Mammary epithelial cell (primary cell): Measurements from ENCODE around the gene FBLIM1.

Experiments used
- EZH2 ChIP-seq: IDR thresholded peaks from 2 replicates; pipeline ENCODE4 v1.6.1; 2012; ENCODE audit warnings: low read length, inconsistent platforms, borderline replicate concordance
- TF ChIP-seq, protein P1 (sequence below), 2 donors: IDR thresholded peaks in 1 of 2; conservative IDR thresholded peaks in 1 of 2; 2 replicates each; pipeline ENCODE4 v1.5.1; 2011 to 2012; ENCODE audit warnings: inconsistent platforms in 2 of 2, low read length in 2 of 2, mild to moderate bottlenecking in 2 of 2, control low read depth in 1 of 2, low read depth in 1 of 2; ENCODE audit not compliant: insufficient read depth in 1 of 2; ENCODE audit errors: extremely low read depth in 1 of 2

DNA sequence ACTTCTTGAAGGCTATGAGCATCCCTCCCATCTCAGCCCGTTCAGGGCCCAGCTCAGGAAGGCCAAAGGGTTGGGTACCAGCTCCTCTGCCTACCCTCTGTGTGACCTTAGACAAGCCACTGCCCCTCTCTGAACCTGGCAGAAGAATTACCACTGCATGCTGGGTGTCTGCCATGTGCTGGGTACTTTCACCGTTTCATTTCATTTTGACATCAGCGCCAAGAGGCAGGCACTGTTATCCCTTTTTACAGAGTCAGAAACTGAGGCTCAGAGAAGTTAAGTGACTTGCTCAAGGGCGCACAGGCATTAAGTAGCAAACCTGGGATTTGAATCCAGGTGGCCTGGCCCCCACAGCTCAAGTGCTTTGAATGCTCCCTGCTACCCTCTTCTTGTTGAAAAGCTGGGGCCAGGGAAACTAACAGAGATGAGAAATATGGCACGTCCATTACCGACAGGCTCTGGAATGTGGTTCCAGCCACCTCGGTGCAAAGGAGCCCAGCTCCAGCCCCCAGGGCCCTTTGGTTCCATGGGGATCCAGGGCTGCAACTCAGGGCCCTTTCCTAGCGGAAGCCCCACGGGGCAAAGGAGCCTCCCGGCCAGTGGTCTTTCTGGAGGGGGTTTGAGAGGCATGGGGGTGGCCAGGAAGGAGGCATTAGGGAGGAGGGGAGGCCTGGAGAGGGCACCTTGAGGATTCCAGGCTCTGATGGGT, 9.8 kb upstream of the FBLIM1 start:
- TF ChIP-seq, protein P1, sequence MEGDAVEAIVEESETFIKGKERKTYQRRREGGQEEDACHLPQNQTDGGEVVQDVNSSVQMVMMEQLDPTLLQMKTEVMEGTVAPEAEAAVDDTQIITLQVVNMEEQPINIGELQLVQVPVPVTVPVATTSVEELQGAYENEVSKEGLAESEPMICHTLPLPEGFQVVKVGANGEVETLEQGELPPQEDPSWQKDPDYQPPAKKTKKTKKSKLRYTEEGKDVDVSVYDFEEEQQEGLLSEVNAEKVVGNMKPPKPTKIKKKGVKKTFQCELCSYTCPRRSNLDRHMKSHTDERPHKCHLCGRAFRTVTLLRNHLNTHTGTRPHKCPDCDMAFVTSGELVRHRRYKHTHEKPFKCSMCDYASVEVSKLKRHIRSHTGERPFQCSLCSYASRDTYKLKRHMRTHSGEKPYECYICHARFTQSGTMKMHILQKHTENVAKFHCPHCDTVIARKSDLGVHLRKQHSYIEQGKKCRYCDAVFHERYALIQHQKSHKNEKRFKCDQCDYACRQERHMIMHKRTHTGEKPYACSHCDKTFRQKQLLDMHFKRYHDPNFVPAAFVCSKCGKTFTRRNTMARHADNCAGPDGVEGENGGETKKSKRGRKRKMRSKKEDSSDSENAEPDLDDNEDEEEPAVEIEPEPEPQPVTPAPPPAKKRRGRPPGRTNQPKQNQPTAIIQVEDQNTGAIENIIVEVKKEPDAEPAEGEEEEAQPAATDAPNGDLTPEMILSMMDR (conservative IDR thresholded peaks at IDR 0.05 in 1 of 2, IDR thresholded peaks at IDR 0.05 in 1 of 2; ENCODE audit: extremely low read depth in 1 of 2, insufficient read depth in 1 of 2, low read depth in 1 of 2, low read length in 2 of 2), result no peak
- no peak for TF ChIP-seq EZH2
